HEK293 (cell line): ENCODE measurements around the gene CREBBP.
A peak's percentile ranks its signal among the peaks of the same experiment; 100 is the strongest.

Source experiments
- KLF17 ChIP-seq: fragments of 450-650 bp; formaldehyde crosslinking; IDR thresholded peaks from 2 replicates; pipeline ENCODE4 v1.5.1; 2016; ENCODE audit warnings: missing biosample characterization, missing genetic modification characterization
- KLF9 ChIP-seq: fragments of 450-650 bp; formaldehyde crosslinking; IDR thresholded peaks from 2 replicates; pipeline ENCODE4 v1.5.1; 2016; ENCODE audit warnings: missing biosample characterization, missing genetic modification characterization, low read depth
- TCF7L2 ChIP-seq: IDR thresholded peaks from 2 replicates; pipeline ENCODE4 v1.6.1; 2011; ENCODE audit warnings: low read depth, mild to moderate bottlenecking, inconsistent platforms, low read length, moderate library complexity, borderline replicate concordance
- TRIM28 ChIP-seq: IDR thresholded peaks from 2 replicates; pipeline ENCODE4 v1.6.1; 2011; ENCODE audit warnings: low read length, control low read depth, borderline replicate concordance
- TSHZ1 ChIP-seq: fragments of 450-650 bp; formaldehyde crosslinking; IDR thresholded peaks from 2 replicates; pipeline ENCODE4 v1.5.1; 2016; ENCODE audit warnings: missing biosample characterization, missing genetic modification characterization, borderline replicate concordance
- WT1 ChIP-seq: fragments of 450-650 bp; formaldehyde crosslinking; IDR thresholded peaks from 2 replicates; pipeline ENCODE4 v1.5.1; 2016; ENCODE audit warnings: missing biosample characterization, missing genetic modification characterization
- YY1 ChIP-seq: fragments of 450-650 bp; formaldehyde crosslinking; IDR thresholded peaks from 2 replicates; pipeline ENCODE4 v1.5.1; 2018; ENCODE audit warnings: missing biosample characterization, missing genetic modification characterization
- ZBTB20 ChIP-seq: fragments of 450-650 bp; formaldehyde crosslinking; IDR thresholded peaks from 2 replicates; pipeline ENCODE4 v1.5.1; 2016; ENCODE audit warnings: missing biosample characterization, missing genetic modification characterization
- ZBTB8A ChIP-seq: fragments of 450-650 bp; formaldehyde crosslinking; IDR thresholded peaks from 2 replicates; pipeline ENCODE4 v1.5.1; 2016; ENCODE audit warnings: missing biosample characterization, missing genetic modification characterization
- ZNF146 ChIP-seq: fragments of 450-650 bp; formaldehyde crosslinking; IDR thresholded peaks from 2 replicates; pipeline ENCODE4 v1.5.1; 2016; ENCODE audit warnings: missing biosample characterization, missing genetic modification characterization
- ZNF157 ChIP-seq: fragments of 450-650 bp; formaldehyde crosslinking; IDR thresholded peaks from 2 replicates; pipeline ENCODE4 v1.5.1; 2016; ENCODE audit warnings: missing biosample characterization, missing genetic modification characterization
- ZNF169 ChIP-seq: fragments of 450-650 bp; formaldehyde crosslinking; IDR thresholded peaks from 2 replicates; pipeline ENCODE4 v1.5.1; 2016; ENCODE audit warnings: missing biosample characterization, missing genetic modification characterization
- ZNF223 ChIP-seq: fragments of 450-650 bp; formaldehyde crosslinking; IDR thresholded peaks from 2 replicates; pipeline ENCODE4 v1.5.1; 2016; ENCODE audit warnings: missing biosample characterization, missing genetic modification characterization
- ZNF239 ChIP-seq: fragments of 450-650 bp; formaldehyde crosslinking; IDR thresholded peaks from 2 replicates; pipeline ENCODE4 v1.5.1; 2016; ENCODE audit warnings: missing biosample characterization, missing genetic modification characterization
- ZNF24 ChIP-seq: fragments of 450-650 bp; formaldehyde crosslinking; IDR thresholded peaks from 2 replicates; pipeline ENCODE4 v1.5.1; 2016; ENCODE audit warnings: missing biosample characterization, missing genetic modification characterization
- ZNF248 ChIP-seq: fragments of 450-650 bp; formaldehyde crosslinking; IDR thresholded peaks from 2 replicates; pipeline ENCODE4 v1.5.1; 2017; ENCODE audit warnings: missing biosample characterization, missing genetic modification characterization
- ZNF280D ChIP-seq: fragments of 450-650 bp; formaldehyde crosslinking; IDR thresholded peaks from 2 replicates; pipeline ENCODE4 v1.5.1; 2016; ENCODE audit warnings: missing biosample characterization, missing genetic modification characterization
- ZNF324 ChIP-seq: fragments of 450-650 bp; formaldehyde crosslinking; IDR thresholded peaks from 2 replicates; pipeline ENCODE4 v1.5.1; 2016; ENCODE audit warnings: missing biosample characterization, missing genetic modification characterization
- ZNF341 ChIP-seq: fragments of 450-650 bp; formaldehyde crosslinking; IDR thresholded peaks from 2 replicates; pipeline ENCODE4; 2016; ENCODE audit warnings: low read depth, missing biosample characterization, missing genetic modification characterization
- ZNF37A ChIP-seq: fragments of 450-650 bp; IDR thresholded peaks from 2 replicates; pipeline ENCODE4 v1.5.1; 2018; ENCODE audit warnings: missing biosample characterization, missing genetic modification characterization
- ZNF488 ChIP-seq: fragments of 450-650 bp; formaldehyde crosslinking; IDR thresholded peaks from 2 replicates; pipeline ENCODE4 v1.5.1; 2016; ENCODE audit warnings: missing biosample characterization, missing genetic modification characterization
- ZNF596 ChIP-seq: fragments of 450-650 bp; IDR thresholded peaks from 2 replicates; pipeline ENCODE4 v1.5.0; 2018; ENCODE audit warnings: missing biosample characterization, mild to moderate bottlenecking, missing genetic modification characterization, moderate library complexity
- ZNF624 ChIP-seq: fragments of 450-650 bp; formaldehyde crosslinking; IDR thresholded peaks from 2 replicates; pipeline ENCODE4 v1.5.1; 2017; ENCODE audit warnings: missing biosample characterization, missing genetic modification characterization
- ZNF639 ChIP-seq: fragments of 450-650 bp; formaldehyde crosslinking; IDR thresholded peaks from 2 replicates; pipeline ENCODE4 v1.5.1; 2016; ENCODE audit warnings: missing biosample characterization, missing genetic modification characterization
- ZNF658 ChIP-seq: fragments of 450-650 bp; formaldehyde crosslinking; IDR thresholded peaks from 2 replicates; pipeline ENCODE4; 2016; ENCODE audit warnings: missing biosample characterization, missing genetic modification characterization
- ZNF768 ChIP-seq: fragments of 450-650 bp; formaldehyde crosslinking; IDR thresholded peaks from 2 replicates; pipeline ENCODE4 v1.5.1; 2018; ENCODE audit warnings: missing biosample characterization, mild to moderate bottlenecking, missing genetic modification characterization
- ZNF791 ChIP-seq: fragments of 450-650 bp; formaldehyde crosslinking; IDR thresholded peaks from 2 replicates; pipeline ENCODE4 v1.5.1; 2016; ENCODE audit warnings: missing biosample characterization, missing genetic modification characterization
- ZNF843 ChIP-seq: fragments of 450-650 bp; formaldehyde crosslinking; IDR thresholded peaks from 2 replicates; pipeline ENCODE4 v1.5.1; 2016; ENCODE audit warnings: missing biosample characterization, missing genetic modification characterization
- ZSCAN18 ChIP-seq: fragments of 450-650 bp; formaldehyde crosslinking; IDR thresholded peaks from 2 replicates; pipeline ENCODE4 v1.5.1; 2016; ENCODE audit warnings: missing biosample characterization, missing genetic modification characterization
- ZSCAN23 ChIP-seq: fragments of 450-650 bp; formaldehyde crosslinking; IDR thresholded peaks from 2 replicates; pipeline ENCODE4 v1.5.1; 2016; ENCODE audit warnings: missing biosample characterization, missing genetic modification characterization

Gene CREBBP

GRCh38 chr16:3880623-3881498 is at the start of gene CREBBP (continued):
- TF ChIP-seq ZBTB20 (tag by site-specific recombination) (no peak), TSHZ1 (no peak), ZNF239 (tag by site-specific recombination) (no peak), TCF7L2 (no peak), ZNF658 (tag by site-specific recombination) (no peak), ZNF639 (tag by site-specific recombination) (no peak), ZNF169 (no peak), ZNF341 (tag by site-specific recombination) (no peak), ZNF624 (tag by site-specific recombination) (no peak), ZNF280D (tag by site-specific recombination) (no peak), ZSCAN18 (no peak), ZNF248 (tag by site-specific recombination) (no peak), ZNF596 (tag by site-specific recombination) (peak; percentile 12; the same call in 1 of the 2 replicates), ZNF324 (no peak), ZNF24 (tag by site-specific recombination) (no peak), ZNF146 (tag by site-specific recombination) (no peak), YY1 (tag by site-specific recombination) (no peak), ZNF223 (tag by site-specific recombination) (no peak), TRIM28 (no peak), ZSCAN23 (tag by site-specific recombination) (no peak), ZNF488 (tag by site-specific recombination) (no peak), KLF17 (tag by site-specific recombination) (no peak), WT1 (tag by site-specific recombination) (no peak), ZNF37A (tag by site-specific recombination) (no peak), ZNF843 (tag by site-specific recombination) (no peak), ZBTB8A (tag by site-specific recombination) (peak; percentile 64), ZNF157 (tag by site-specific recombination) (no peak), KLF9 (peak; percentile 42; the same call in 1 of the 2 replicates), ZNF791 (tag by site-specific recombination) (no peak), ZNF768 (tag by site-specific recombination) (no peak)
